GM18511 (cell line): ENCODE data around the gene THADA.
A peak's percentile ranks its signal among the peaks of the same experiment; 100 is the strongest.

Source experiments
- ATAC-seq: cut with Tn5 transposase; IDR thresholded peaks from one replicate; pipeline ENCODE4 v1.9.1; 2021; ENCODE audit warnings: mild to moderate bottlenecking, moderate library complexity; ENCODE audit not compliant: unreplicated experiment

THADA gene

DNA sequence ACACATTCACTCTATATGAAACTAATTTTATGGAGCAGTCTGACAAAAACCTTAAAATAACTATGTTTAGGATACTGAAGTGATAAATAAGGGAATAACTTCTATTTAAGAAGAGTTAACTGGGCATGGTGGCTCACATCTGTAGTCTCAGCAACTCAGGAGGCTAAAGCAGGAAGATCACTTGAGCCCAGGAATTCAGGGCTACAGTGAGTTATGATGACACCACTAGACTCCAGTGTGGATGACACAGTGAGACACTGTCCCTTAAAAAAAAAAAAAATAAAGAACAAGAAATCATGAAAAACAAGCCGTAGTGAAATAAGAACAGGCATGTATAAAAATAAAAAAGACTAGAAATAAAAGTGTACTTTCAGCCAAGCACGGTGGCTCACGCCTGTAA, 82.0 kb downstream of the THADA start:
- no peak for ATAC-seq

DNA sequence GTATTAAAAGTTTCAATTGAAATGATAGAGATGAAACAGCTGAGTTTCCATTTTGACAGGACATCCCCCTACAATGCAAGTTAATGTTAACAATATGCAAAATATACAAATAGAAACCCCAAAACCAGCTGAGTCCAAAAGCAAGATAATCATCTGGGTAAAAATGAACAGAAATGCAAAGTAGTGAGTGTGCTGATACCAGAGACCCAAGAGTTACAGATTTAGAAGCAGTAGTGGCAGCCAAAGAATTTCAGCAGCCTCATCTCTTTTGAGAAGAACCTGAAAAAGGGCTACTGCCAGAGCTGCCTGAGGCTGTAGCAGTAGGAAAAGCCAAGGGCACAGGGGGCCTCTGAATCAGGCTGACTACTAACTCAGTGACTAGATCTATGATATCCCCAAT, 82.6 kb downstream of the THADA start:
- ATAC-seq: peak; percentile 71

DNA sequence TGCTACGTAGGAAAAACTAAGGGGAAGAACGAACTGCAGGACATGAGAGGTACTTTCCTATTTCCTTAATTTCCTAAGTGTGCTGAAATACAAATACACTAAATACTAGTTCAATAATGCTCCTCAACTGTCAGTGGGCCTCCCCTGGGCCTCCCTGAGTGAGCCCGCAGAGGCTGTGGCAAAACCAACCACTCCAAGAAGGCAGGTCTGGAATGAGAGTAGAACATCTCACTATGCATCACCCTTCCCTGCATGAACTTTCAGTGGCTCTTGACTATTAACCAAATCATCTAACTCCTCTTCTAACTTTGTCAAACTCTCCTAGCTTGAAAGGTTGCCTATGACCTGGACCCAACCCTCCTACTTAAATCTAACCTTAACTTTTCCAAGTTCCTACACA, 84.6 kb downstream of the THADA start:
- no peak for ATAC-seq

DNA sequence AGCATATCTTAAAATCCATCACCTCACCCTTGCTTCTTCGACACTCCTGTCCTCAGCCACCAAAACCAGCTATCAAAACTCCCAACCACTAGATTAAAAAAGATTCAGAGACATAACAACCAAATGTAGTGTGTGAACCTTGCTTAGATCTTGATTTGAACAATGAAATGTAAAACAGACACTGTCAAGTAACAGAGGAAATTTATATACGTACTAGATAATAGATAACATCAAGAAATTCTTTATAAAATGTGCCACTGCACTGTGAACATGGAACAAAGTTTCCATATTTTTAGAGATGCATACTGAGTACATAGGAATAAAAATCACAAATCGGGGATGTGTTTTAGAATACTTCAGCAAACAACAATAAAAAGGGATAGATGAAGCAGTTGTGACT, 86.0 kb downstream of the THADA start:
- no peak for ATAC-seq

DNA sequence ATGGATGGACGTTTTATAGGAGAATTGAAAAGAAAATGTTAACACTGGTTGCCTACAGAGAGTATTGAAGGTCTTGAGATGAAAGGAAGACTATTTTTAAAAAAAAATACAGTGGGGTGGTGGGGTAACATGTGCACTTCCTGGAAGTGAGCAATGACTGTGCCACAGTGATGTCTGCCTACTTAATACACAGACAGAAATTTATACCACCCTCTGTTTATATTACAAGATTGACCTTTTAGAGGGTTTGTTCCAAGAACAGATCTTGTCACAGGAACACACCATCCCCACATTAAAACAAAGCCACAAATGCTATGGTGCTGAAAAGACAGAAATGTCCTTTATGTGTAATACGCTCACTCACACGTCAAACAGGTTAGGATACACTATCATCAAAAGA, 87.6 kb downstream of the THADA start:
- ATAC-seq: no peak

DNA sequence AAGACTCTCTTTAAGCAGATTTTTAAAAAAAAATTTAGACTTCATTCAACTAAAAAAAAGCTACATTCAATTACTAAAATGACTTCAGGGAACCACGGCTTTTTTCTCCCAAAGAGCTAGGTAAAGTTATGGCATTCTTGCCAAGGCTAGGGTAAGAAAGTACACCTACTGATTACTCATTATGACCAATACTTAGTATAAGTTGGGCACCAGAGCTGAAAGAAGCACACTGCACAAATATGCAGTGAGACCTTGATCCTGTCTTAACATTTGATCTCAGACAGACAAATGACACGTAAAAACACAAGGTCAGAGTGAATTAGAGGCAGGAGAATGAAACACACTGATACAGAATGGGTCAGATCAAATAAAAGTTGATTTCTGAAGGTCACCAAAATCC, 88.7 kb downstream of the THADA start:
- no peak for ATAC-seq

DNA sequence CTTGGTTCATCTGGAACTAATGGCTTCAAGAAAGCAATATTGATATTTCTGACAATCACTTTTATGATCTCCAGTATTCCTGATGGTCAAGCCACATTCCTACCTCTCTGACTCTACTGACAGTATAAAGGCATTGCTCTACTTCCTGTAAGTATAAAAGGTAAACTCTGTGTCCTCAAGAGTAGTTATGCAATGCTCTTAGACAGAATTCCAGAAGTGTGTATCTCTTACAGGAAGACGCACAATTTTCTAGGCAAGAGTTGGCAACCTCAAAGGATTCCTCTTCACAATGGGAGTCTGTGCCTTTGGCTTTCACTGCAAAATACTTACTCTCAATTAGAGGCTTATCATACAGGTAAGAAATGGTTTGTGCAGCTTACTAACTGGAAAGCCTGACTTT, 100.1 kb downstream of the THADA start:
- no peak for ATAC-seq

DNA sequence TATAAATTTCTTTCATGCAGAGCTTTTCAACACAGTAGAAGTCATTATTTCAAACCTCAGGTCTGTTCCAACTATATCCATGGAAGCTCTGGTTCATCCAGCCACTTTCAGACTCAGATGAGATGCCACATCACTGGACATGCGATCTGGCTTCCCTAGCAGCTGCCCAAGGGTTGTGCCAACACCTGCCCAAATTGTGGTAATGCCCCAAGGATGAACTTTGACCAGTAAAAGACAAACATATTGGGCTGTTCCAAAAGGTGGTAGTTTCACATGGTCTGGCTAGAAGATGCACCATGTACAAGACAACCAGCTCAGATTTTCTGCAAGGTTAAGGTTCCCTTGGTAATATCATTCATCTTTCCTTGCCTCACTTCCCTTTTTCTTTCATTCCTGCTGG, 101.9 kb downstream of the THADA start:
- ATAC-seq: no peak

DNA sequence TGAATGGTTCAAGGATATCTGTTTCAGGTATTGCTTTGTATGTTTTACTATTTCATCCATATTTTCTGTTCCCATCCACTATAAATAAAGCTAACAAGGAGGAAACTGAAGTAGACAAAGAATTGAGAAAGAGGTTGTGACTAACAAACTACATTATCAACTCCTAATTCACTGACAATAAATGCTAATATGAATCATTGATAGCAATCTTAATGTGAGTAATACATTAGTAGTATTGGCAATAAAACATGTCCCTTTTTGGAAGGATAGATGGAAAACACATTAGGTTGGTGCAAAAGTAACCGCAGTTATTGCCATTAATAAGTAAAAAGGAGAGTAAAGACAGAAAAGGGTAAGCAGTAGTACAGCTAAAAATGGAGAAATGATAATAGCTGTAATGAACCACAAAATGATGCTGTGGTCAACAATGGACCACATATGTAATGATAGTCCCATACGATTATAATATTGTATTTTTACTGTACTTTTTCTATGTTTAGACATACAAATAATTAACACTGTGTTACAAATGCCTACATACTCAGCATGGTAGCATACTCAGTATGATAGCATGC, 104.7 kb downstream of the THADA start:
- no peak for ATAC-seq

DNA sequence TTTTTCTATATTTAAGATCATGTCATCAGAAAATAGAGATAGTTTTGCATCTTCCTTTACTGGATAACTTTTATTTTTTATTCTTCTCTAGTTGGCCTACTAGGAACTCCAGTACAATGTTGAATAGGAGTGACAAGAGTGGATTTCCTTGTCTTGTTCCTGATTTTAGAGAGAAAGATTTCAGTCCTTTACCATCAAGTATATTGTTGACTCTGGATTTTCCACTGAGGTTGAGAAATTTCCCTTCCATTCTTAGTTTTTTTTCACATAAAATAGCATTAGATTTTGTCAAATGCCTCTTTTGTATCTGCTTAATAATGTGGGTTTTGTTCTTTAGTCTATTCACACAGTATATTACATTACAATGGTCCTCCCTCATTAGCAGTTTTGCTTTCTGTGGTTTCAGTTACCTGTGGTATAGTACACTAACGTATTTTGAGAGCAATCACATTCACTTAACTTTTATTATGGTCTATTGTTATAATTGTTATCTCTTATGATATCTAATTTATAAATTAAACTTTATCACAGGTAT, 105.5 kb downstream of the THADA start:
- ATAC-seq: no peak

DNA sequence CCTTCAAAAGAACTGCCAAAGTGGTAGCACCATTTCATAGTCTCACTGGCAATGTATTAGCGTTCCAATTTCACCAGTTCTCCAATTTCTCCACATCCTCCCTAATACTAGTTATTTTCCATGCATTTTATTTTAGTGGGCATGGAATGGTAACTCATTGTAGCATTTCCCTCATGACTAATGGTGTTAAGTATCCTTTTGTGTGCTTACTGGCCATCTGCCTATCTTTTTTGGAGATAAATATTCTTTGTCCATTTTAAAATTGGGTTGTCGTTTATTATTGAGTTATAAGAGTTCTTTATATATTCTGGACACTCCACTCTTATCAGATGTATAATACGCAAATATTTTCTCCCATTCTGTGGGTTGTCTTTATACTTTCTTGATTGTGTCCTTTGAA, 107.1 kb downstream of the THADA start:
- ATAC-seq: no peak

DNA sequence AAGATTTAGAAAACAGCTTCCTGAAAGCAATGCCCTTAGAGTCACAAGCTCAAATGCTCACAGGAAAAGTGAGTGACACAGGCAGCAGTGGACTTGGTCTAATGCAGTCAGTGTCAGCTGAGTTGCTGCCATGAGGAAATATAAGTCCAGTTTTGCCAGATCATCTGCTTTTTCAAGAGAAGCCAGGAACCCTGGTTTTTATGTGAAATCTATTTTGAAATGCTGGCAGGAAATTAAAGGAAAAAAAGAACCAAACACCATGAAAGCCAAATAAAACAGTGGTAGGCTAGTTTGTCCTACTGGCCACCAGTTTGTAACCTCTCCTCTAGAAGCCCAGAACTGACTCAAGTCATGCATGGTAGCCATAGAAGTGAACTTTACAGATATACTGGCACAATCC, 109.2 kb downstream of the THADA start:
- ATAC-seq: no peak

DNA sequence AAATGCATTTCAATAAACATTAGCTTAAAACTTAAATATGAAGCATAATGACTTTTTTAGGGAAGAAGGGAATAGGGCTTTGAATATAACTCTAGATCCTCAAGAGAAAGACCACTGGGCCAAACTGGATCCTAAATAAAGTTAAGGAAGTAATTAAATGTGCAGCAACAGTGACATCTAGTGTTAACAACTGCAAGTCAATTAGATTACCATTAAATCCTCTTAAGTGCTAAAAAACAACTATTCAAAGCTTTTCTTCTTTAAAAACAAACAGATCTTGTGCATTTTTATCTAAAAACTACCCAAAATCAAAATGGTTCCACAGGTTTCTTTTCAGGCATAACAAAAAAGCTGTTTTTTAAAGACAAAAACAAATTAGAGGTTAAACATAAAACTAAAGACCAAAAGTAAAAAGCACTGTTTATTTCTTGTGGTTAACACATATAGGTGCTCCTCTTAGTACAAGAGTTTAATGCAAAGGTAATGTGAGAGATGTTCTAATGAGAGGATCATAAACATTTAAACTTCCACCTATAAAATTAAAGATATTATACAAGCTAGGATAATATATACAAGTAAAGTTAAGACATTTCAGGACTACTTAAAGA, 111.4 kb downstream of the THADA start:
- ATAC-seq: no peak

DNA sequence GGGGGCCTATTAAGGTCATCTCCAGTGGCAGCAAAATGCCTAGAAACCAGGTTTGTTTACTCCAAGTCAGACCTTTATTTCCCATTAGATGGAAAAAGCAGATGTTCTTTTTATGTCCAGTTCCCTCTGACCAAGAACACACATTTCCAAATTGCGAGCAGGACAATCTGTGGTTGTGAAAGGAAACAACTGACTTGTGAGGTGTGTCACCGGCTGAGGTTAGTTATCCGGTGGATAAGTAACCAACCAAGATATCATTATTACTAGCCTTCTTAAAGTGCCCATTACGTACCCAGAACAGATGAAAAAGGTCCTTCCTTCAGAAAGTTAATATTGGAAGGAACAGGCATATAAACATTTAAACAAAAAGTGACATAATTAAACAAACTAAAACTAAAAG, 112.9 kb downstream of the THADA start:
- no peak for ATAC-seq

DNA sequence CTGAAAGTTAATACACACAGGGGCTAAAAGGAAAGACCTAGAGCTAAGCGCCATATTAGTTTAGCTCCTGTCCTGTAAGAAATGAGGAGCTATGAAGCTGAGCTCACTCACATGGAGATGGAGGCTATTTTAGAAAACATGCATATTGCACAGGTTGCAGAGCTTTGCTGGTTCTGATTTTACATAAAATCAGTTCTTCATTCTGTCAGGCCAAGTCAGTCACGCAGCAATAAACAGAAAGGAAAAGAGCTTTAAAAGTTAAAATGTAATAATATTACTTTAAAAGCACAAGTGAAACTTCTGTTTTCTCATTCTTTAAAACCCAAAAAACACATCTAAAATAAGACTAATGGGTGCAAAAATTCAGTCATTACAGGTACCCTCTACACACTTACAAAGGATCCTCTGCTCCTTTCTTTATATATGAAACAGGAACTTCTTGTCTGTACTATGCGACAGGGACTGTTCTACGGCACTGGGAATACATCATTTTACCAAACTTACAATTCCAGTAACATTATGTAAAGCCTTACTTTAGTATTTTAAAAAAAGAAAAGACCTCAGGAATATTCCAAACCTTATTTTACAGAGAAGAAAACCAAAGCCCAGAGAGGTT, 113.8 kb downstream of the THADA start:
- ATAC-seq: no peak

DNA sequence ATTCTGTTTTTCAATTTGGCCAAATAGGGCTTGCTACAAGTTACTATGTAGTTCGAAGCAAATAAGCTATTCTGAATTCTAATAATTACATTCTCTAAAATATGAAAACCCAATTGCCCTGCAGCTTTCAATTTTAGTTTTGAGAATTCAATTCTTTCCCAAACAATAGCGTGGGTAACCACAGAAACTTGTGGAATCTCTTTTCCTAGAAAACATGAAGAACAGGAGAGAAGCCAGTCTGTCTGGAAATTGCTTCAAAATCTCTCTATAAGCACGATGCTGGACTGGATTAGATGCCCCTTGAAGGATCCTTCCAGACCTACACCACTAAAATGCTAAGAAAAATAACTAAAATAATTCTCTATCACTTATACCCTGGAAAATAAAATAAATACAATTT, 115.0 kb downstream of the THADA start:
- no peak for ATAC-seq

DNA sequence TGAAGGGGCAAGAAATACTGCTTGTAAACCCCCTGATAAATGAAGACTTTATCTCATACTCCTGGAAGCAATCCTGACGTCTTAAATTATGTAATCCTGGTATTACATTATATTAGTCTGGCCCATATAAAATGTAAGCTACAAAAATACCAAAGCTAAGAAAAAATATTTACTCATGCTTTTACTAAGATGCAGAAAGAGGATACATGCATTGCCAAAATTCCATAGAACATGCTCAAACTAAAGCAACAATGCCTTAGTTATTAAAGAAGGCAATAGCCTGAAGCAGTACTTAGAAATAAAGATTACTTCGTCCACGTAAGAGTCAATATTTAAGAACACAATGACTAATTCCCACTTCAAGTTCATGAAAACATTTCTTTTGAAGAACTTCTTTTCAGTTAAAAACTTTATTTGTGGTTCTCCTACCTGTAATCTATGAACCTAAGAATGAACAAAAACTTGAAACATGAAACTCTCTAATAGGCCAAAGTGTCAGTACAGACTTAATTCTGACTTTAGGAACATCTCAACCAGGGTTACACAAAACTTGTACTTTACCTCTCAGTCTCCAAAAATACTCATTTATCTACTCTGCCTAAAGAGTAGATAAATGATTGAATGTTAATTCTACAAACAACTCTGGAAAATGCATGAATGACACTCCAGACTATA, 117.3 kb downstream of the THADA start:
- no peak for ATAC-seq

DNA sequence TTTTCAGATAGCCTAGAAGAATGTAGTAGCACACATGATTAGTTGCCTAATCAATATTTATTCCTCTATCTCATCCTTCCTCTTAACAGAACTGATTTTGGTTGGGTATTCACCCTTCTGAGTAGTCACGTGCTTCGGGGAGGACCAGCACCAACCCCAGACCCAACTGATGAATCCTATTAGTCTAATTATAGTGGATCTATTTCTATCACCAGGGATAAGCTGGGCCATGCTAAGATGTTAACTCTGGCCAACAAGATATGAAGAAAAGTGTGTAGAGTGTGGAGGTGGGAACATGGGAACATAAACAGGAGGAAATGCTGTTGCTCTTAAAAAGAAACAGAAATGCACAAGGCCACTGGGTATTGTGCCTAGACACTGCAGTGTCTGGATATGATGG, 119.9 kb downstream of the THADA start:
- ATAC-seq: no peak

DNA sequence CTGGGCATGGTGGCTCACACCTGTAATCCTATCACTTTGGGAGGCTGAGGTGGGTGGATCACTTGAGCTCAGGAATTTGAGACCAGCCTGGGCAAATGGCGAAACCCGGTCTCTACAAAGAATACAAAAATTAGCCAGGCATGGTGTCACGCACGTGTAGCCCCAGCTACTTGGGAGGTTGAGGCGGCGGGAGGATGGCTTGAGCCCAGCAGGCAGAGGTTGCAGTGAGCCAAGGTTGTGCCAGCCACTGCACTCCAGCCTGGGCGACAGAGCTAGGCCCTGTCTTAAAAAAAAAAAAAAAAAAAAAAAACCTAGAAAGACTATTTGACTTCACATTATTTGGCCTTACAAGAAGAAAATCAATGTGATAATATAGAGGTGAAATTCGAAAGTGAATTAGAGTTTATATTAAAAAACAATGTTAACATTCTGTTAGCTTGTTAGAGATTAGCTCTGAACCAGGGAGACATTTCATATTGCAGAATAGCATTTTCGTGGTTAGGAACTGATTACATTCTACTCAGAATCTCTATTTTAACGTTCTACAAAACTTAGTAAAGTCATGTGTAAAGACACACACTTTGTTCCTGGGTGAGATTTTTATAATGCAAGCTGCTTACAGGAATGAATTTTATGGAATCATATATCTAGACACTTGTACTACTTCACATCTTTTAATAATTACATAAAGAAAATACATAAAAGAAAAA, 120.5 kb downstream of the THADA start:
- no peak for ATAC-seq

DNA sequence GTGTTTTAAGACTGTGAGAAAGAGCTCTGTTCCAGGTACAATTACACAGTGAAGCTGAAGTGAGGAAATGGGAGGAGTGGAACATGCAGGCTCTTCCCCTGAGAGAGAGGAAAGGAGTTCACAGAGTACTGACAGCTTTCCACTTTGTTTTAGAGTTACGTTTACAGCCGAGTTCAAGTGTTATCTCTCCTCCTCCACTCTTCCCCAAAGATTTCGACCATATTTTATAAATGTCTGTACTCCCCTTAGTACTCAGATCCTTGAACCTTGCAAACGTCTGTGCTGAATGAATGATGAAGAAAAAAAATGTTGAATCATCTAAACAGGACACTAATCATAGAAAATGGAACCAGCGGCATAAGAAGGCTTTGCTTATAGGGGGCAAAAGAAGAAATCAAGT, 121.6 kb downstream of the THADA start:
- ATAC-seq: no peak

DNA sequence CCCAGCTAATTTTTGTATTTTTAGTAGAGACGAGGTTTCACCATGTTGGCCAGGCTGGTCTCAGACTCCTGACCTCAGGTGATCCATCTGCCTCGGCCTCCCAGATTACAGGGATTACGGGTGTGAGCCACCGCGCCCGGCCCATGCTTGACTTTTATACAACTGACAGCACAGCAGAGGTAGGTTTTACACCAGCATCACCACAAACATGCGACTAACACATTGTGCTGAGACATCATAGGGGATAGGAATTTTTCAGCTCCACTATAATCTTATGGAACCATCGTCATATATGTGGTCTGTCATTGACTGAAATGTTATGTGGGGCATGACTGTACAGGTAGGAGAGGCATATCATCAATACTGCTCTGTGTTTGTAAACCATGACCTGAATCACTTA, 122.1 kb downstream of the THADA start:
- no peak for ATAC-seq
